Esophagus squamous epithelium (tissue), 5 donors: Measurements from ENCODE around the gene HHEX. TPM values are rescaled to one million over a fixed set of nuclear protein-coding genes. Genes with fewer than 3 reads are reported as not detected.

Experiments used
- DNase-seq: peaks from one replicate; lab custom pipeline; 2025; lab: John Stamatoyannopoulos, UW
- H3K27ac ChIP-seq, 4 donors: fragments of 200-600 bp; sonication (generic); one replicate each; pipeline ENCODE4 v1.5.1; 2016 to 2019; ENCODE audit warnings: mild to moderate bottlenecking in 1 of 4
- H3K27me3 ChIP-seq, 4 donors: fragments of 200-600 bp; sonication (generic); 1 replicate in 3 of 4; 2 replicates in 1 of 4; pipeline versions ENCODE4 v1.5.1 to v1.6.0; 2017 to 2021; ENCODE audit warnings: antibody characterized with exemption in 1 of 4
- H3K36me3 ChIP-seq, 3 donors: fragments of 200-600 bp; sonication (generic); one replicate each; pipeline ENCODE4 v1.5.1; 2016 to 2019
- H3K4me1 ChIP-seq, 3 donors: fragments of 200-600 bp; sonication (generic); one replicate each; pipeline ENCODE4 v1.5.1; 2017 to 2019
- H3K4me3 ChIP-seq, 4 donors: fragments of 200-600 bp; sonication (generic); 1 replicate in 3 of 4; 2 replicates in 1 of 4; pipeline ENCODE4 v1.5.1; 2016 to 2019; ENCODE audit warnings: mild to moderate bottlenecking in 2 of 4, moderate library complexity in 1 of 4
- H3K9me3 ChIP-seq, 3 donors: fragments of 200-600 bp; sonication (generic); one replicate each; pipeline ENCODE4 v1.5.1; 2016 to 2019
- POLR2A ChIP-seq, 4 donors: fragments of 450-650 bp; IDR thresholded peaks; one replicate each; pipeline ENCODE4 v1.6.1; 2017; ENCODE audit warnings: antibody characterized with exemption in 4 of 4, mild to moderate bottlenecking in 4 of 4, moderate library complexity in 3 of 4
- WGBS, 2 donors: methylation state at CpG; one replicate each; pipeline ENCODE4 v1.1.5; 2018; 5-methylcytosine and 5-hydroxymethylcytosine counted together
- intact Hi-C: fragments of 100-400 bp; cut with DNase I; formaldehyde crosslinking; loops from one replicate; pipeline ENCODE4 v1.15.0; 2022
- total RNA-seq, 4 donors: library from RNA; depleted of rRNA; stranded (reverse); fragments of >200 nt; gene quantifications; one replicate each; pipeline ENCODE4 v1.1.0, GENCODE V29; 2016
- TF ChIP-seq, protein P1 (sequence below), 6 experiments: fragments of 450-650 bp in 4 of 6; fragments of 200-600 bp in 2 of 6; sonication (generic) in 2 of 6; IDR thresholded peaks; one replicate each; pipeline ENCODE4 v1.5.1; 2016 to 2019; ENCODE audit warnings: antibody characterized with exemption in 6 of 6, mild to moderate bottlenecking in 4 of 6, moderate library complexity in 4 of 6
- donor health status: DM: yes; HTN: yes; CAD: no.

Gene HHEX
- total RNA-seq, 4 donors from 2014 or later = 1.6 to 4.2 (median 3.2) TPM; not detected in 1

DNA sequence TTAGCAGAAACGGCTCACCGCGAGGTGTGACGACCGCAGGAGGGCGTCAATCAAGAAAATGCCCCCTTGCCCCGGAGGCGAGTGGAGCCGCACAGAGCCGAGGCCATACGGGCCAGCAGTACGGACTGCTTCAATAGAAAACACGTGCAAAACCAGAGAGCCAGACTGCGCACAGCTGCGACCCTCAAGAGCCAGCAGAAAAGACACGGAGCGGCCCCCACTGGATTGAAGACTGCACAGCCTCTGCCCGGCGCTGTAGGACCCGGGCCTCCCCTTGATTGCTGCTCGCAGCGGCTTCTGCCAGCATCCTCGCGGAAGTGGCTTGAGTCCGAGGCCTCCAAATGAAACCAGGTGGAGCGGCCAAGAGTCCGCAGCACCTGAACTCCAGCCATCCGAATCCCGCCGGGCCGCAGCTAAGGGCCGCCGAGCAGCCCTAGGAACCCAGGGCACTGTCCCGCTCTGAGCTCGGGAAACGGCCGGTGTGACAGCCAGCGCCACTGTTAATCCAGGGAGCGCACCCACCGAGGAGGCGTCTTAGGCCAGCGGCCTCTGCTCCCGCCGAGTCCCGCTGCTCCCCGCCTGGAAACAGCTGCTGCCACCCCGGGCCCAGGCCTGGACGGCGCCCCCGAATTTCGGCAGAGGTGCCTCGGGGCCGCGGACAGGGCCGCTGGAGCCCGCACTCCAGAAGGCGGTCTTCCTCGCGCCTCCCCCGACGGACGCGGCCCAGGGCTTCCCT lies 660 bp upstream of the HHEX start:
- intact Hi-C loops = no loop called here

DNA sequence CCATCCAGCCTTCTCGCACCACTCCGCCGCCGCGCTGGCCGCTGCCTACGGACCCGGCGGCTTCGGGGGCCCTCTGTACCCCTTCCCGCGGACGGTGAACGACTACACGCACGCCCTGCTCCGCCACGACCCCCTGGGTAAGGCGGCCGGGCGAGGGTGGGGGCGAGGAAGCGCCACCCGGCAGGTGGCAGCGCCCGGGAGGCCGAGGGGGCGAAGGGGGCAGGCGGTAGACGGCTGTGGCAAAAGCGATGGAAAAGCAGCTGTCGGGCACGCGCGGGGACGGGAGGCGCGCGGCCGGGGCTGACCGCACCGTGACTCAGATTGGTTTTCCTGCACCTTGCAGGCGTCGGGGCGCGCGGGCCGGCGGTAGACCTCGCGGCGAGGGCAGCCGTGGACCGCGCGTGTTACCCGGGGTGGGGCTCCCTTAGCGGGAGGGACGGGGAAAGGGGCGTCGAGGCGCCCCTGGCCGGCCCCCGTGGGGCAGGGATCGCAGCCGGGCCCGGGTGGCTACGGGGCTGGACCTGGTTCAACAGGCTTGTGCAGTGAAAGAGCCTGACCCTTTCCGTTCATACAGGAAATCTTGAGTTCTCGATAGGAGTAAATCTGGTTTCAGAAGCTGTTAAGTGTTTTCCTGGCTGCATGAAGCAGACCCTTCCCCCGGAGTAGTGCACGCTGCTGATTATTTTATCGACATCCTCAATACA lies 608 bp downstream of the HHEX start:
- no peak for DNase-seq
- peaks cover 0 to 71% (median 2%) of the 10 kb centered on the region in 4 donors for H3K27me3 ChIP-seq
- no peaks in the 10 kb centered on the region for H3K36me3 ChIP-seq
- intact Hi-C loops = loop anchor here (10.0 kb wide), 1 partner anchor 144 kb away; no protein-coding TSS in a partner anchor
- H3K27ac ChIP-seq = peak overlapping the region; percentile 72 to 90 (median 83)
- peak overlapping the region; percentile 59 to 75 (median 68) for H3K4me3 ChIP-seq
- TF ChIP-seq, protein P1, sequence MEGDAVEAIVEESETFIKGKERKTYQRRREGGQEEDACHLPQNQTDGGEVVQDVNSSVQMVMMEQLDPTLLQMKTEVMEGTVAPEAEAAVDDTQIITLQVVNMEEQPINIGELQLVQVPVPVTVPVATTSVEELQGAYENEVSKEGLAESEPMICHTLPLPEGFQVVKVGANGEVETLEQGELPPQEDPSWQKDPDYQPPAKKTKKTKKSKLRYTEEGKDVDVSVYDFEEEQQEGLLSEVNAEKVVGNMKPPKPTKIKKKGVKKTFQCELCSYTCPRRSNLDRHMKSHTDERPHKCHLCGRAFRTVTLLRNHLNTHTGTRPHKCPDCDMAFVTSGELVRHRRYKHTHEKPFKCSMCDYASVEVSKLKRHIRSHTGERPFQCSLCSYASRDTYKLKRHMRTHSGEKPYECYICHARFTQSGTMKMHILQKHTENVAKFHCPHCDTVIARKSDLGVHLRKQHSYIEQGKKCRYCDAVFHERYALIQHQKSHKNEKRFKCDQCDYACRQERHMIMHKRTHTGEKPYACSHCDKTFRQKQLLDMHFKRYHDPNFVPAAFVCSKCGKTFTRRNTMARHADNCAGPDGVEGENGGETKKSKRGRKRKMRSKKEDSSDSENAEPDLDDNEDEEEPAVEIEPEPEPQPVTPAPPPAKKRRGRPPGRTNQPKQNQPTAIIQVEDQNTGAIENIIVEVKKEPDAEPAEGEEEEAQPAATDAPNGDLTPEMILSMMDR (IDR thresholded peaks at IDR 0.05) = no peak
- peak in 1 of 4 donors; percentile 4 for TF ChIP-seq POLR2A (IDR thresholded peaks at IDR 0.05)
- peaks cover 2 to 57% (median 5%) of the 10 kb centered on the region in 3 donors for H3K4me1 ChIP-seq
- 13 to 41% methylated on average over 5 to 10 of the region's 73 CpGs for WGBS, 2 donors
- H3K9me3 ChIP-seq = no peaks in the 10 kb centered on the region

More for the DNA sequence above, 660 bp upstream of the HHEX start:
- Histone ChIP-seq H3K36me3 (no peaks in the 10 kb centered on the region), H3K9me3 (no peaks in the 10 kb centered on the region), H3K27me3 (peaks cover 0 to 58% (median 2%) of the 10 kb centered on the region in 4 donors), H3K27ac (peak overlapping the region; percentile 72 to 90 (median 82)), H3K4me1 (peaks cover 0 to 57% (median 5%) of the 10 kb centered on the region in 3 donors), H3K4me3 (peak overlapping the region; percentile 59 to 75 (median 68))
- TF ChIP-seq POLR2A (IDR thresholded peaks at IDR 0.05) = no peak
- TF ChIP-seq, protein P1 (IDR thresholded peaks at IDR 0.05) = no peak
- no peak for DNase-seq
- 0 to 3% methylated on average over 9 to 28 of the region's 63 CpGs for WGBS, 2 donors

DNA sequence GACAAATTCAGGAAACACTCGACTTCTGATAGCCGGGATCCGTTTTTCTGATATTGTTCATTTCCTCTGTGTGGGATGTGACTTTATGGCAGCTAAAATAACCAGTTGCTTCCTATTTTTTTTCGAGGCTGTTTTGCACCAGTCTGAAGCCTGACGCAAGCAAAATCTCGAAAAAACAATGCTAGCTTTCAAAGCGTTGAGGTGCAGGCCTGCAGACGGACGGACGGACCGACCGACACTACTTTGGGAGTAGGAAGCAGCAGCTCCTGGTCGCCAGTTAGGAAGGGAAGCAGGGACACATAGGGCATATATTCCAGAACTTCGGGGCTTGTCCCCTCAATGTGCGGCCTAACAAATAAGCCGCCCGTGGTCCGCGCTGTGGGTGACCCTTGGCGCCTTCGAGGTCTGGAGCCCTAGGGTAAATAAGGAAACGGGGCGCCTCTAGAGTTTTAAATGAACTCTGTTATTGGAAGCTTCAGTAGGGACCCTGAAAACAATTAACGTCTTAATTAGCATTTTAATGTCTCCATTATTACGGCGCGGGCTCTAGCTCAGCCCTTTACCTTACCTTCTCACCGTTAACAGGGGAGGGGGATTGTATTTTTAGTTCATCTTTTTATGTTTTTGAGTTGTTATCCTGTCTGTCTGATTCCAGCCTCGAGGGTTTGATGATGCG lies 1.3 kb downstream of the HHEX start:
- Histone ChIP-seq H3K4me1 (peaks cover 2 to 63% (median 5%) of the 10 kb centered on the region in 3 donors), H3K27me3 (peaks cover 0 to 78% (median 2%) of the 10 kb centered on the region in 4 donors), H3K4me3 (peak overlapping the region; percentile 4 to 75 (median 68)), H3K36me3 (no peaks in the 10 kb centered on the region), H3K9me3 (no peaks in the 10 kb centered on the region), H3K27ac (peak overlapping the region; percentile 72 to 90 (median 83))
- WGBS, 2 donors = 51 to 65% methylated on average over 29 to 30 of the region's 30 CpGs
- DNase-seq = no peak
- TF ChIP-seq, protein P1 (IDR thresholded peaks at IDR 0.05) = no peak
- peak in 1 of 4 donors; percentile 3 for TF ChIP-seq POLR2A (IDR thresholded peaks at IDR 0.05)
- intact Hi-C loops = loop anchor here (10.0 kb wide), 1 partner anchor 144 kb away; no protein-coding TSS in a partner anchor

DNA sequence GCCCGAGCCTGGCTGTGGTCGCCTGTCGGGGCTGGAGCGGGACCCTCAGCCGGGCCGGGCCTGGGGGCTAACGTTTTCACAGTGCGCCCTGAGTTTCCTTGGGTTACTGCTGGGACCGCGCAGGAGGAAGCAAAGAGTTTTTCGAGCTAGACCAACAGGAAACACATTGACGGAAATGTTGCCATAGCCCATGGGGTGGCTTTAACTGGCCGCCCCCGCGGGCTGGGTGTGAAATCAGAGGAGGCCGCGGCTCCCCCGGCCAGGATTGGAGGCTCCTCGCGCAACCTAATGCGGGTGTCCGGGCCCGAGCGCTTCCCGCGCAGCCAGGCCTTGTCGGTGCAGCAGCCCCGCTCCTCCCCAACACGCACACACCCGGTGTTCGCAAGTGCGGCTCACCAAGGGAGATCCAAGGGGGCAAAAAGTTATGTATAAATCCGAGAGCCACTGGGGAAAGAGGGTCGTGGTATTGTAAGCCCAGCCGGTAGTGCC lies 1.9 kb downstream of the HHEX start:
- 31 to 66% methylated on average over 6 to 11 of the region's 35 CpGs for WGBS, 2 donors
- intact Hi-C loops = loop anchor here (10.0 kb wide), 1 partner anchor 143 kb away; no protein-coding TSS in a partner anchor
- no peaks in the 10 kb centered on the region for H3K9me3 ChIP-seq
- H3K4me3 ChIP-seq = peak overlapping the region; percentile 4 to 75 (median 68)
- TF ChIP-seq, protein P1 (IDR thresholded peaks at IDR 0.05) = no peak
- peak in 1 of 4 donors; percentile 40 for TF ChIP-seq POLR2A (IDR thresholded peaks at IDR 0.05)
- peaks cover 0 to 84% (median 2%) of the 10 kb centered on the region in 4 donors for H3K27me3 ChIP-seq
- DNase-seq = peak; percentile 16
- H3K4me1 ChIP-seq = peaks cover 2 to 66% (median 5%) of the 10 kb centered on the region in 3 donors
- no peaks in the 10 kb centered on the region for H3K36me3 ChIP-seq
- H3K27ac ChIP-seq = peak overlapping the region; percentile 42 to 89 (median 74)
